Transverse colon (tissue), 4 donors: ENCODE measurements around the gene MAP4K3. TPM values are rescaled to one million over a fixed set of nuclear protein-coding genes. Genes with fewer than 3 reads are reported as not detected.

Source experiments
- DNase-seq: peaks from one replicate; pipeline ENCODE4 v3.0.0-alpha.2; 2019
- H3K27ac ChIP-seq, 4 donors: fragments of 200-600 bp; sonication (generic); 2 replicates each; pipeline ENCODE4 v1.5.1; 2016 to 2018; ENCODE audit warnings: inconsistent platforms in 4 of 4
- H3K27me3 ChIP-seq: fragments of 200-600 bp; sonication (generic); 2 replicates; pipeline ENCODE4 v1.5.1; 2017; ENCODE audit warnings: inconsistent platforms
- H3K36me3 ChIP-seq, 4 donors: fragments of 200-600 bp; sonication (generic); 2 replicates each; pipeline ENCODE4 v1.5.1; 2017 to 2019; ENCODE audit warnings: inconsistent platforms in 4 of 4
- H3K4me1 ChIP-seq, 4 donors: fragments of 200-600 bp; sonication (generic); 2 replicates each; pipeline ENCODE4 v1.5.1; 2017 to 2020; ENCODE audit warnings: inconsistent platforms in 4 of 4
- H3K4me3 ChIP-seq, 4 donors: fragments of 200-600 bp; sonication (generic); 1 replicate in 1 of 4; 2 replicates in 3 of 4; pipeline versions ENCODE4 v1.5.1 to v1.6.1; 2017 to 2019; ENCODE audit warnings: inconsistent platforms in 4 of 4
- H3K9me3 ChIP-seq, 2 donors: fragments of 200-600 bp; sonication (generic); 2 replicates each; pipeline ENCODE4 v1.5.1; 2017 to 2019; ENCODE audit warnings: inconsistent platforms in 2 of 2
- EP300 ChIP-seq: sonication (generic); formaldehyde crosslinking; IDR thresholded peaks from one replicate; pipeline ENCODE4 v1.6.1; 2017; ENCODE audit warnings: antibody characterized with exemption, low read depth
- POLR2A ChIP-seq: fragments of 450-650 bp; IDR thresholded peaks from one replicate; pipeline ENCODE4 v1.6.1; 2016; ENCODE audit warnings: antibody characterized with exemption, mild to moderate bottlenecking, moderate library complexity
- POLR2AphosphoS5 ChIP-seq, 3 donors: sonication (generic); formaldehyde crosslinking; IDR thresholded peaks; one replicate each; pipeline ENCODE4 v1.6.1; 2016; ENCODE audit warnings: antibody characterized with exemption in 3 of 3
- WGBS, 2 donors: methylation state at CpG; one replicate each; pipeline ENCODE4 v1.1.5; 2018; ENCODE audit warnings: low coverage in 1 of 2; 5-methylcytosine and 5-hydroxymethylcytosine counted together
- in situ Hi-C, 4 donors: fragments of 200-750 bp; cut with MboI; loops; one replicate each; pipeline versions ENCODE4 v1.15.0 to v1.15.1; 2017; ENCODE audit warnings: low sequenced_read_pairs in 3 of 4, low pct_ligation_motif_present in 1 of 4, low pct_unique_long_range_greater_than_20kb in 1 of 4
- intact Hi-C: fragments of 100-400 bp; cut with DNase I; formaldehyde crosslinking; loops from one replicate; pipeline ENCODE4 v1.15.1; 2023; ENCODE audit warnings: low total_unique reads
- total RNA-seq, 4 donors: library from RNA; depleted of rRNA; stranded (reverse); fragments of >200 nt; gene quantifications; one replicate each; pipeline ENCODE4 v1.1.0, GENCODE V29; 2016
- TF ChIP-seq, protein P1 (sequence below), 5 experiments: fragments of 200-600 bp in 3 of 5; fragments of 450-650 bp in 2 of 5; sonication (generic) in 3 of 5; IDR thresholded peaks; 1 replicate in 2 of 5; 2 replicates in 3 of 5; pipeline ENCODE4 v1.5.1; 2016 to 2017; ENCODE audit warnings: antibody characterized with exemption in 5 of 5, inconsistent platforms in 3 of 5, mild to moderate bottlenecking in 2 of 5, moderate library complexity in 1 of 5

The MAP4K3 gene
- total RNA-seq, 4 donors from 2014 or later, result 42.6 to 131 (median 91.8) TPM

DNA sequence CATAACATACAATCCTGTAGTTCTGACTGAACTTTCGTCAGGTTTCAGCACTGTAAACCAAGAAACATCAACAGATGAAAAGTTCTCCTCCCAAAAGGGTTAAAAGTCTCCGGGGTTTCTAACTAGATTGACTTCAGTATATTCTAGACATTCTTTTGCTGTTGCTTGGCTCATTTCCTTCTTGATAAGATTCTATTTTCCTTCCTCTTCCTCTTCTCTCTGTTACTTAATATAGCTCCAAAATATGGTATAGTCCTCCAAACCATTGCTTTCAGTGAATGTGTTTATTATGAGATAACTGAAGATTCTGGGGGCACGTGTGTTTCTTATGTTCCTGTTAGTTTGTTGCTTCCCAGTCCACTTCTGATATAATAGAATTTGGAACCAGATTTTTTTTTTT is 46.4 kb upstream of the MAP4K3 start:
- in situ Hi-C loops (no loop called here), intact Hi-C loops (no loop called here)
- H3K4me1 ChIP-seq, result peaks cover 0 to 5% (median 0%) of the 10 kb centered on the region in 4 donors
- no peak for DNase-seq
- TF ChIP-seq EP300 (no peak), POLR2A (no peak), POLR2AphosphoS5 (IDR thresholded peaks at IDR 0.05) (no peak)
- TF ChIP-seq, protein P1, sequence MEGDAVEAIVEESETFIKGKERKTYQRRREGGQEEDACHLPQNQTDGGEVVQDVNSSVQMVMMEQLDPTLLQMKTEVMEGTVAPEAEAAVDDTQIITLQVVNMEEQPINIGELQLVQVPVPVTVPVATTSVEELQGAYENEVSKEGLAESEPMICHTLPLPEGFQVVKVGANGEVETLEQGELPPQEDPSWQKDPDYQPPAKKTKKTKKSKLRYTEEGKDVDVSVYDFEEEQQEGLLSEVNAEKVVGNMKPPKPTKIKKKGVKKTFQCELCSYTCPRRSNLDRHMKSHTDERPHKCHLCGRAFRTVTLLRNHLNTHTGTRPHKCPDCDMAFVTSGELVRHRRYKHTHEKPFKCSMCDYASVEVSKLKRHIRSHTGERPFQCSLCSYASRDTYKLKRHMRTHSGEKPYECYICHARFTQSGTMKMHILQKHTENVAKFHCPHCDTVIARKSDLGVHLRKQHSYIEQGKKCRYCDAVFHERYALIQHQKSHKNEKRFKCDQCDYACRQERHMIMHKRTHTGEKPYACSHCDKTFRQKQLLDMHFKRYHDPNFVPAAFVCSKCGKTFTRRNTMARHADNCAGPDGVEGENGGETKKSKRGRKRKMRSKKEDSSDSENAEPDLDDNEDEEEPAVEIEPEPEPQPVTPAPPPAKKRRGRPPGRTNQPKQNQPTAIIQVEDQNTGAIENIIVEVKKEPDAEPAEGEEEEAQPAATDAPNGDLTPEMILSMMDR (IDR thresholded peaks at IDR 0.05), result no peak
- no peaks in the 10 kb centered on the region for H3K27me3 ChIP-seq
- no peaks in the 10 kb centered on the region for H3K9me3 ChIP-seq
- no peak overlapping the region for H3K4me3 ChIP-seq
- H3K36me3 ChIP-seq, result no peaks in the 10 kb centered on the region
- 50 to 52% methylated on average over 3 of the region's 3 CpGs for WGBS, 2 donors
- H3K27ac ChIP-seq, result no peak overlapping the region

DNA sequence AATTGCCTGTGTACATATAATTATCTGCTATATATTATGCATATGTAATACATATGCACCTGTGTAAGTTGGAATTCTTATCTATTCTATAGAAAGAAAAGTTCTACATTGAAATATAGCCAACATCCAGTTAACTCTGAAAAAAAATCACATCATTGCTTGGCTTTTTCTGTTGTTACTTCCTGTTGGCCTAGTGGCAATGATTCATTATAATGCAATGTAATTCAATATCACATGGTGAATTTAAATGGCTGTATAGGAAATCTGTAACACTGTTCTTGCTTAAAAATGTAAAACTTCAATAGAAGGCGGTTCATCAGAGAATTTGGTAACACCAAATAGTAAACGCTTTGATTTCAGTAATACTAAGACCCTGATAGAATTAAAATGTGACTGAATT is 44.5 kb upstream of the MAP4K3 start:
- no peaks in the 10 kb centered on the region for H3K9me3 ChIP-seq
- in situ Hi-C loops, result no loop called here
- H3K36me3 ChIP-seq, result peaks cover 0 to 8% (median 0%) of the 10 kb centered on the region in 4 donors
- TF ChIP-seq POLR2A, result no peak
- TF ChIP-seq, protein P1 (IDR thresholded peaks at IDR 0.05), result no peak
- TF ChIP-seq POLR2AphosphoS5 (IDR thresholded peaks at IDR 0.05), result no peak
- no peak for TF ChIP-seq EP300
- H3K27me3 ChIP-seq, result no peaks in the 10 kb centered on the region
- 88 to 94% methylated on average over 2 of the region's 2 CpGs for WGBS, 2 donors
- no peak for DNase-seq
- no peak overlapping the region for H3K27ac ChIP-seq
- no peak overlapping the region for H3K4me3 ChIP-seq
- H3K4me1 ChIP-seq, result no peaks in the 10 kb centered on the region
- intact Hi-C loops, result no loop called here

DNA sequence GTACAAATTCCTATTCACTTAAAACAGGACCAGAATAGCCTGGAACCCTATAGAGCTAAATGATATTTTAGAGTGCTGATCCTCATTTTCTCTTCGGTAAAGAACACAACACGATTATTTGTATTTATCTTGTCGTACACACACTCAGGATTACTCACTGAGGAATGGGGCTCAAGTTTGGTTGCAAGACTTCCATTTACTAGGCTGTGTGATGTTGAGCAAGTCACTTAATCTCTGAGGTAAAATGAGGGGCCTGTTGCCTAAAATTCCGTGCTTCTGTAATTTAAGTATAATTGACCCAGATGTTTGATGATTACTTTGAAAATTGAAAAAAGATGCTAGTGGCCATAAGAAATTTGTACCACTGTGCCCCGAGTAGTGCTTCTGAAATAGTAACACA is 42.6 kb upstream of the MAP4K3 start:
- no peaks in the 10 kb centered on the region for H3K4me1 ChIP-seq
- in situ Hi-C loops, result no loop called here
- TF ChIP-seq EP300 (no peak), POLR2A (no peak), POLR2AphosphoS5 (IDR thresholded peaks at IDR 0.05) (no peak)
- TF ChIP-seq, protein P1 (IDR thresholded peaks at IDR 0.05), result no peak
- WGBS, 2 donors, result 86 to 93% methylated on average over 5 of the region's 5 CpGs
- intact Hi-C loops, result no loop called here
- H3K27me3 ChIP-seq, result no peaks in the 10 kb centered on the region
- H3K4me3 ChIP-seq, result no peak overlapping the region
- H3K36me3 ChIP-seq, result peaks cover 0 to 8% (median 0%) of the 10 kb centered on the region in 4 donors
- H3K27ac ChIP-seq, result no peak overlapping the region
- DNase-seq, result no peak
- no peaks in the 10 kb centered on the region for H3K9me3 ChIP-seq

DNA sequence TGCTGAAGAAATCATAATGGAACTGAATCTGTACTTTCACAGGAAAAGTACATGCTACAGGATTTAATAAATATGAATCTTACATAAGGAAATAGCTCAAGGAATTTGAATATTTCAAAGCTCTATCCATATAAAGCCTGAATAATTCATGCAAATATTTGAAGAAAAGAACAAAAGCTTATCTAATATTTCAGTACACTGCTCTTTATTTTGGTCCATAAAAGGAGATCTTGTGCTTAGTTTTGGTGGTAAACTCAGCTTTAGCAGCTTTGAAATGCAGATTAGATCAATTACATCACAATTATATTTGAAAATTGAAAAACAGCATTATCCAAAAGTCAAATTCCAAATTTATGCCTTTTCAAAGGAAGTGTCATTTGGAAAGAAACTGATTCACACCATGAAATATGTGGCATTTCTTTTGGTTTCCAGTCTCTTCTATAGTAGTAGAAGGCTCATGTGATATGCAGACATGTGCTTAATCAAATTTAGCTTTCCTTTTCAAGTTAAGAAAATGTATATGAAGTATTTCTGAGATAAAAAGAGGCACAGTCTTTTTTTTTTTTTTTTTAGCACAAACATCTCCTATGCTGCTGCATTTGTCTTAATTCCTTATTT is 42.1 kb upstream of the MAP4K3 start:
- intact Hi-C loops (no loop called here), in situ Hi-C loops (no loop called here)
- Histone ChIP-seq H3K36me3 (peaks cover 0 to 8% (median 0%) of the 10 kb centered on the region in 4 donors), H3K27me3 (no peaks in the 10 kb centered on the region), H3K4me1 (no peaks in the 10 kb centered on the region), H3K27ac (no peak overlapping the region), H3K9me3 (no peaks in the 10 kb centered on the region), H3K4me3 (no peak overlapping the region)
- DNase-seq, result no peak
- TF ChIP-seq, protein P1 (IDR thresholded peaks at IDR 0.05), result no peak
- TF ChIP-seq POLR2A, result no peak
